Tibial artery (tissue), 4 donors: Measurements from ENCODE around the gene CNTN1.

ENCODE experiments used
- DNase-seq, 2 donors: peaks; one replicate each; pipeline ENCODE4 v3.0.0-alpha.2; 2019
- H3K27ac ChIP-seq, 2 donors: fragments of 200-600 bp; sonication (generic) in 1 of 2; 1 replicate in 1 of 2; 2 replicates in 1 of 2; pipeline ENCODE4 v1.5.1; 2018 to 2019; ENCODE audit warnings: mild to moderate bottlenecking in 1 of 2
- H3K27me3 ChIP-seq, 2 donors: fragments of 200-600 bp; sonication (generic) in 1 of 2; one replicate each; pipeline versions ENCODE4 v1.5.1 to v1.6.0; 2016 to 2019
- H3K36me3 ChIP-seq, 3 donors: fragments of 200-600 bp; sonication (generic) in 2 of 3; one replicate each; pipeline ENCODE4 v1.5.1; 2016 to 2019; ENCODE audit warnings: mild to moderate bottlenecking in 2 of 3
- H3K4me1 ChIP-seq, 4 donors: fragments of 200-600 bp; sonication (generic) in 2 of 4; 1 replicate in 3 of 4; 2 replicates in 1 of 4; pipeline ENCODE4 v1.5.1; 2016 to 2019
- H3K4me3 ChIP-seq, 2 donors: fragments of 200-600 bp; sonication (generic) in 1 of 2; 1 replicate in 1 of 2; 2 replicates in 1 of 2; pipeline ENCODE4 v1.5.1; 2018 to 2019; ENCODE audit warnings: mild to moderate bottlenecking in 2 of 2
- H3K9me3 ChIP-seq, 3 donors: fragments of 200-600 bp; sonication (generic) in 1 of 3; one replicate each; pipeline ENCODE4 v1.5.1; 2016 to 2019
- CTCF ChIP-seq, 2 experiments: fragments of 200-600 bp in 1 of 2; fragments of 450-650 bp in 1 of 2; IDR thresholded peaks; one replicate each; pipeline ENCODE4 v1.5.1; 2017 to 2019; ENCODE audit warnings: antibody characterized with exemption in 2 of 2, mild to moderate bottlenecking in 1 of 2, moderate library complexity in 1 of 2
- intact Hi-C: fragments of 100-400 bp; cut with DNase I; formaldehyde crosslinking; loops from one replicate; pipeline ENCODE4 v1.15.0; 2023; ENCODE audit warnings: low total_unique reads

CNTN1 gene

GRCh38 chr12:40831916-40832315 is 139.7 kb downstream of the CNTN1 start:
- intact Hi-C loops, result no loop called here
- Histone ChIP-seq H3K4me3 (no peak overlapping the region), H3K27me3 (no peaks in the 10 kb centered on the region), H3K27ac (no peak overlapping the region), H3K36me3 (no peaks in the 10 kb centered on the region), H3K9me3 (no peaks in the 10 kb centered on the region), H3K4me1 (no peaks in the 10 kb centered on the region)
- DNase-seq, result no peak
- no peak for TF ChIP-seq CTCF (IDR thresholded peaks at IDR 0.05)

- no peak for DNase-seq
- intact Hi-C loops, result no loop called here
- Histone ChIP-seq H3K4me3 (no peak overlapping the region), H3K9me3 (no peaks in the 10 kb centered on the region), H3K27me3 (no peaks in the 10 kb centered on the region), H3K36me3 (no peaks in the 10 kb centered on the region), H3K27ac (no peak overlapping the region), H3K4me1 (no peaks in the 10 kb centered on the region)
- TF ChIP-seq CTCF (IDR thresholded peaks at IDR 0.05), result no peak
These were observed 140.4 kb downstream of the CNTN1 start for GRCh38 chr12:40832668-40833067.

- no peak overlapping the region for H3K27ac ChIP-seq
- intact Hi-C loops, result no loop called here
- H3K27me3 ChIP-seq, result no peaks in the 10 kb centered on the region
- H3K36me3 ChIP-seq, result no peaks in the 10 kb centered on the region
- no peak for TF ChIP-seq CTCF (IDR thresholded peaks at IDR 0.05)
- no peaks in the 10 kb centered on the region for H3K9me3 ChIP-seq
- H3K4me3 ChIP-seq, result no peak overlapping the region
- DNase-seq, result no peak
- no peaks in the 10 kb centered on the region for H3K4me1 ChIP-seq
These were observed 141.6 kb downstream of the CNTN1 start for GRCh38 chr12:40833818-40834217.

GRCh38 chr12:40834321-40834720 is 142.1 kb downstream of the CNTN1 start:
- H3K4me1 ChIP-seq, result no peaks in the 10 kb centered on the region
- H3K27me3 ChIP-seq, result no peaks in the 10 kb centered on the region
- no peak for DNase-seq
- no peaks in the 10 kb centered on the region for H3K9me3 ChIP-seq
- intact Hi-C loops, result no loop called here
- no peak overlapping the region for H3K4me3 ChIP-seq
- H3K36me3 ChIP-seq, result no peaks in the 10 kb centered on the region
- no peak overlapping the region for H3K27ac ChIP-seq
- no peak for TF ChIP-seq CTCF (IDR thresholded peaks at IDR 0.05)

GRCh38 chr12:40837891-40838429 is 145.7 kb downstream of the CNTN1 start:
- DNase-seq, result no peak
- intact Hi-C loops, result no loop called here
- H3K27me3 ChIP-seq, result no peaks in the 10 kb centered on the region
- H3K36me3 ChIP-seq, result no peaks in the 10 kb centered on the region
- TF ChIP-seq CTCF (IDR thresholded peaks at IDR 0.05), result no peak
- H3K4me1 ChIP-seq, result no peaks in the 10 kb centered on the region
- no peaks in the 10 kb centered on the region for H3K9me3 ChIP-seq
- H3K27ac ChIP-seq, result no peak overlapping the region
- no peak overlapping the region for H3K4me3 ChIP-seq

GRCh38 chr12:40843495-40843894 is 151.3 kb downstream of the CNTN1 start:
- H3K27ac ChIP-seq, result no peak overlapping the region
- intact Hi-C loops, result no loop called here
- no peak for TF ChIP-seq CTCF (IDR thresholded peaks at IDR 0.05)
- no peaks in the 10 kb centered on the region for H3K27me3 ChIP-seq
- no peaks in the 10 kb centered on the region for H3K4me1 ChIP-seq
- no peaks in the 10 kb centered on the region for H3K36me3 ChIP-seq
- no peaks in the 10 kb centered on the region for H3K9me3 ChIP-seq
- no peak for DNase-seq
- no peak overlapping the region for H3K4me3 ChIP-seq
